Endothelial cell of umbilical vein (primary cell): ENCODE results near the gene PLD1.

ENCODE experiments used
- CTCF ChIP-seq, 2 donors: IDR thresholded peaks; 1 replicate in 1 of 2; 2 replicates in 1 of 2; pipeline ENCODE4 v1.5.1; 2011; ENCODE audit warnings: low read length in 2 of 2, mild to moderate bottlenecking in 2 of 2, moderate library complexity in 2 of 2, control low read depth in 1 of 2, inconsistent platforms in 1 of 2, low read depth in 1 of 2; ENCODE audit not compliant: insufficient read depth in 1 of 2; ENCODE audit errors: extremely low read depth in 1 of 2
- EZH2 ChIP-seq: IDR thresholded peaks from 2 replicates; pipeline ENCODE4 v1.6.1; 2012; ENCODE audit warnings: borderline replicate concordance, low read depth, mild to moderate bottlenecking, moderate library complexity, low read length, inconsistent platforms; ENCODE audit not compliant: severe bottlenecking
- FOS ChIP-seq: IDR thresholded peaks from 2 replicates; pipeline ENCODE4 v1.6.1; 2011; ENCODE audit warnings: mild to moderate bottlenecking, low read length, moderate library complexity, borderline replicate concordance; ENCODE audit not compliant: insufficient read depth
- GATA2 ChIP-seq: IDR thresholded peaks from 2 replicates; pipeline ENCODE4 v1.7.0; 2011; ENCODE audit warnings: low read depth, mild to moderate bottlenecking, moderate library complexity, mixed read lengths, low read length; ENCODE audit not compliant: insufficient read length, insufficient read depth
- MAX ChIP-seq: IDR thresholded peaks from 2 replicates; pipeline ENCODE4 v1.6.1; 2011; ENCODE audit not compliant: insufficient read depth, insufficient read length
- MYC ChIP-seq: IDR thresholded peaks from one replicate; pipeline ENCODE4 v1.6.1; 2011; ENCODE audit warnings: mild to moderate bottlenecking, low read depth, low read length
- POLR2A ChIP-seq: IDR thresholded peaks from 2 replicates; pipeline ENCODE4 v1.6.1; 2012; ENCODE audit warnings: low read depth, mild to moderate bottlenecking, control low read depth, low read length
- POLR2AphosphoS5 ChIP-seq: IDR thresholded peaks from 2 replicates; pipeline ENCODE4 v1.6.1; 2012; ENCODE audit warnings: low read depth, mild to moderate bottlenecking, control low read depth, low read length, moderate library complexity; ENCODE audit not compliant: insufficient read depth

GRCh38 chr3:171775943-171776342, 34.3 kb downstream of the PLD1 start:
- TF ChIP-seq CTCF (IDR thresholded peaks at IDR 0.05; ENCODE audit: extremely low read depth in 1 of 2, insufficient read depth in 1 of 2, low read depth in 1 of 2, low read length in 2 of 2) = no peak
- TF ChIP-seq GATA2 = no peak
- TF ChIP-seq POLR2A = no peak
- no peak for TF ChIP-seq POLR2AphosphoS5
- no peak for TF ChIP-seq FOS
- no peak for TF ChIP-seq MAX
- TF ChIP-seq EZH2 = no peak
- no peak for TF ChIP-seq MYC
